K562 (cell line): Measurements from ENCODE around the gene MTRF1L. TPM values are rescaled to one million over a fixed set of nuclear protein-coding genes. Genes with fewer than 3 reads are reported as not detected.
A peak's percentile ranks its signal among the peaks of the same experiment; 100 is the strongest.

Experiments
- ATF1 ChIP-seq, 2 experiments: fragments of 450-650 bp in 1 of 2; IDR thresholded peaks; 2 replicates each; pipeline ENCODE4 v1.6.1; 2016; ENCODE audit warnings: missing compliant biosample characterization in 1 of 2, missing genetic modification characterization in 1 of 2
- GABPB1 ChIP-seq: sonication (generic); formaldehyde crosslinking; IDR thresholded peaks from 2 replicates; pipeline ENCODE4 v1.8.0; 2022; ENCODE audit warnings: mild to moderate bottlenecking, missing genetic modification reagents
- GMEB1 ChIP-seq: fragments of 250-450 bp; sonication (Bioruptor Pico); IDR thresholded peaks from 2 replicates; pipeline ENCODE4 v1.4.0; 2020; ENCODE audit warnings: mild to moderate bottlenecking
- KLF13 ChIP-seq: fragments of 450-650 bp; IDR thresholded peaks from 2 replicates; pipeline ENCODE4 v1.6.1; 2016; ENCODE audit warnings: missing genetic modification characterization, low read depth, mild to moderate bottlenecking, missing compliant biosample characterization, moderate library complexity, borderline replicate concordance
- MTA2 ChIP-seq: fragments of 450-650 bp; IDR thresholded peaks from 2 replicates; pipeline ENCODE4 v1.6.1; 2016; ENCODE audit warnings: low read depth
- PBX2 ChIP-seq, 2 experiments: IDR thresholded peaks in 1 of 2; conservative IDR thresholded peaks in 1 of 2; 2 replicates each; pipeline ENCODE4 v1.6.1; 2016; ENCODE audit warnings: low read depth in 2 of 2, mild to moderate bottlenecking in 1 of 2, missing compliant biosample characterization in 1 of 2, missing genetic modification characterization in 1 of 2, moderate library complexity in 1 of 2
- RFX5 ChIP-seq: IDR thresholded peaks from 2 replicates; pipeline ENCODE4 v1.6.1; 2011; ENCODE audit warnings: low read depth, mild to moderate bottlenecking, improper control_type of control experiment, low read length
- SRF ChIP-seq, 2 experiments: fragments of 250-450, 450-650 bp in 1 of 2; sonication (Bioruptor Pico) in 1 of 2; sonication (generic) in 1 of 2; formaldehyde crosslinking; IDR thresholded peaks; 2 replicates each; pipeline versions ENCODE4 v1.5.0 to v1.5.1; 2020 to 2022; ENCODE audit warnings: mild to moderate bottlenecking in 1 of 2, missing genetic modification reagents in 1 of 2
- ZNF518B ChIP-seq: fragments of 250-450 bp; sonication (Bioruptor Pico); IDR thresholded peaks from 2 replicates; pipeline ENCODE4 v1.5.0; 2021; ENCODE audit warnings: mild to moderate bottlenecking, moderate library complexity
- ZNF785 ChIP-seq: fragments of 250-450 bp; sonication (Bioruptor Pico); IDR thresholded peaks from 2 replicates; pipeline ENCODE4 v1.4.0; 2020; ENCODE audit warnings: mild to moderate bottlenecking
- polyA plus RNA-seq, 8 experiments: library from polyadenylated mRNA; depleted of rRNA in 4 of 8; stranded (reverse) in 5 of 8; unstranded in 3 of 8; fragments of >200 nt; fragmentation: Nextera tagmentation in 2 of 8; fragmentation: Illumina TruSeq in 1 of 8; extraction: Ambion mirVana in 2 of 8; extraction: Trizol in 1 of 8; gene quantifications; 2 replicates each; pipeline versions ENCODE4 v1.2.1 to v1.2.3, GENCODE V29; 2011 to 2014; ENCODE audit warnings: inconsistent platforms in 1 of 8, missing spikeins in 1 of 8
- total RNA-seq, 7 experiments: library from RNA; depleted of rRNA in 6 of 7; stranded (reverse); fragments of >200 nt in 6 of 7; fragmentation: Illumina TruSeq in 2 of 7; extraction: Trizol in 2 of 7; gene quantifications; 2 replicates each; pipeline versions ENCODE4 v1.2.1 to v1.2.3, GENCODE V29; 2011 to 2021; ENCODE audit warnings: low replicate concordance in 1 of 7
- TF ChIP-seq, protein P1 (sequence below): fragments of 250-450 bp; sonication (Bioruptor Pico); IDR thresholded peaks from 2 replicates; pipeline ENCODE4 v1.5.0; 2020; ENCODE audit warnings: mild to moderate bottlenecking, borderline replicate concordance
- TF ChIP-seq, protein P2 (sequence below): fragments of 450-650 bp; formaldehyde crosslinking; IDR thresholded peaks from 2 replicates; pipeline ENCODE4 v1.4.0; 2022; ENCODE audit warnings: missing genetic modification characterization
- TF ChIP-seq, protein P3 (sequence below): fragments of 450-650 bp; formaldehyde crosslinking; IDR thresholded peaks from 2 replicates; pipeline ENCODE4 v1.4.0; 2020; ENCODE audit warnings: mild to moderate bottlenecking

Gene MTRF1L
- total and polyA plus RNA-seq, 9 of the 15 experiments (the other 6 are each of a cell fraction or from before 2014, with no cell fraction given): 10.7 to 34.0 (median 30.2) TPM

DNA sequence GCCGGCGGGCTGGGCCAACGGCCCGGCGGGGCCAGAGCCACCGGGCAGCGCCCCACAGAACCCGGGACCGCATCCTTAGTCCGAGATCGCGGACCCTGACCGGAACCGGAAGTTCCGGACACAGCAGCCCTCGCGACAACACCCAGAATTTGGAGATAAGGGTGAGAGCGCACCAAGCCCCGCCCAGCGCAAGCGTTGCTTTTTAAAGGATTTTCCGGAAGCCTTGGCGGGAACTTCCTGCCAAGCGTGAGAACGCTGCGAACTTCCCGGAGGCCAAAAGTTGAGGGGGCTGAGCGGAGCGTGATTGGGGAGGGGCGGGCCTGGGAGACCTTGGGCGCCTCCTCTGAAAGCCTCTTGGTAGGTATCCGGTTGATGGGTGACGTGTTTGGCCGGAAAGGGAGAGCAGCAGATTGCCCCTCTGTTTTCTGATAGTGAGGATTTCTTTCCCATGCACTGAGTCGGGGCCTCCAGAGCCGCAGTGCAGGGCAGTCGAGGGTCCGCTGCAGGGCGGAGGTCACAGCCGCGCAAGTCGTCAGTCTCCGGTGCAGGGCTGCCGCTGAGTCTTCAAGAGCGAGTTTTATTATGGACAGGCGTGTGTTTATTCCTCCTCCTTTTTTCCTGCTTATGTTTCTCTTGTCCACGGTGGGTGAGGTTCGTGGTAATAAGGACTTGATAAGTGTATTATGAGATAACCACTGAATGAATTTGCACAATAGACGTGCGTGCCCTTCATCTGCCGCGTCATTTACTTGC is at the start of gene MTRF1L (continued):
- peak in 1 of 2 experiments; percentile 79; a peak in 1 of 4 replicates for TF ChIP-seq SRF (CRISPR knock-in tag; IDR thresholded peaks at IDR 0.05)
- TF ChIP-seq, protein P1, sequence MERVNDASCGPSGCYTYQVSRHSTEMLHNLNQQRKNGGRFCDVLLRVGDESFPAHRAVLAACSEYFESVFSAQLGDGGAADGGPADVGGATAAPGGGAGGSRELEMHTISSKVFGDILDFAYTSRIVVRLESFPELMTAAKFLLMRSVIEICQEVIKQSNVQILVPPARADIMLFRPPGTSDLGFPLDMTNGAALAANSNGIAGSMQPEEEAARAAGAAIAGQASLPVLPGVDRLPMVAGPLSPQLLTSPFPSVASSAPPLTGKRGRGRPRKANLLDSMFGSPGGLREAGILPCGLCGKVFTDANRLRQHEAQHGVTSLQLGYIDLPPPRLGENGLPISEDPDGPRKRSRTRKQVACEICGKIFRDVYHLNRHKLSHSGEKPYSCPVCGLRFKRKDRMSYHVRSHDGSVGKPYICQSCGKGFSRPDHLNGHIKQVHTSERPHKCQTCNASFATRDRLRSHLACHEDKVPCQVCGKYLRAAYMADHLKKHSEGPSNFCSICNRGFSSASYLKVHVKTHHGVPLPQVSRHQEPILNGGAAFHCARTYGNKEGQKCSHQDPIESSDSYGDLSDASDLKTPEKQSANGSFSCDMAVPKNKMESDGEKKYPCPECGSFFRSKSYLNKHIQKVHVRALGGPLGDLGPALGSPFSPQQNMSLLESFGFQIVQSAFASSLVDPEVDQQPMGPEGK (CRISPR knock-in tag): no peak
- TF ChIP-seq GMEB1 (CRISPR knock-in tag): no peak
- TF ChIP-seq PBX2 (CRISPR knock-in tag; IDR thresholded peaks at IDR 0.05; ENCODE audit: low read depth): no peak
- TF ChIP-seq PBX2 (tag; conservative IDR thresholded peaks at IDR 0.05; ENCODE audit: low read depth): no peak
- peak; percentile 92 for TF ChIP-seq GABPB1 (CRISPR knock-in tag)
- no peak for TF ChIP-seq KLF13 (tag)
- TF ChIP-seq ATF1 (CRISPR knock-in tag; IDR thresholded peaks at IDR 0.05): no peak
- TF ChIP-seq ATF1 (tag; IDR thresholded peaks at IDR 0.05): peak; percentile 82
- TF ChIP-seq, protein P2, sequence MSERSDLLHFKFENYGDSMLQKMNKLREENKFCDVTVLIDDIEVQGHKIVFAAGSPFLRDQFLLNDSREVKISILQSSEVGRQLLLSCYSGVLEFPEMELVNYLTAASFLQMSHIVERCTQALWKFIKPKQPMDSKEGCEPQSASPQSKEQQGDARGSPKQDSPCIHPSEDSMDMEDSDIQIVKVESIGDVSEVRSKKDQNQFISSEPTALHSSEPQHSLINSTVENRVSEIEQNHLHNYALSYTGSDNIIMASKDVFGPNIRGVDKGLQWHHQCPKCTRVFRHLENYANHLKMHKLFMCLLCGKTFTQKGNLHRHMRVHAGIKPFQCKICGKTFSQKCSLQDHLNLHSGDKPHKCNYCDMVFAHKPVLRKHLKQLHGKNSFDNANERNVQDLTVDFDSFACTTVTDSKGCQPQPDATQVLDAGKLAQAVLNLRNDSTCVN (CRISPR knock-in tag): no peak
- no peak for TF ChIP-seq ZNF785 (CRISPR knock-in tag)
- no peak for TF ChIP-seq RFX5
- TF ChIP-seq, protein P3, sequence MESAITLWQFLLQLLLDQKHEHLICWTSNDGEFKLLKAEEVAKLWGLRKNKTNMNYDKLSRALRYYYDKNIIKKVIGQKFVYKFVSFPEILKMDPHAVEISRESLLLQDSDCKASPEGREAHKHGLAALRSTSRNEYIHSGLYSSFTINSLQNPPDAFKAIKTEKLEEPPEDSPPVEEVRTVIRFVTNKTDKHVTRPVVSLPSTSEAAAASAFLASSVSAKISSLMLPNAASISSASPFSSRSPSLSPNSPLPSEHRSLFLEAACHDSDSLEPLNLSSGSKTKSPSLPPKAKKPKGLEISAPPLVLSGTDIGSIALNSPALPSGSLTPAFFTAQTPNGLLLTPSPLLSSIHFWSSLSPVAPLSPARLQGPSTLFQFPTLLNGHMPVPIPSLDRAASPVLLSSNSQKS: no peak
- no peak for TF ChIP-seq MTA2
- no peak for TF ChIP-seq ZNF518B (CRISPR knock-in tag)
